Upper lobe of left lung (tissue), 6 donors: ENCODE results near the gene DIRAS1. TPM values are rescaled to one million over a fixed set of nuclear protein-coding genes. Genes with fewer than 3 reads are reported as not detected.

Experiments used
- ATAC-seq, 2 donors: fragments of 200-7000 bp; cut with Tn5 transposase; one replicate each; pipeline ENCODE4 v1.9.1; 2022; ENCODE audit warnings: mild to moderate bottlenecking in 2 of 2, moderate library complexity in 2 of 2; ENCODE audit not compliant: low FRiP score in 2 of 2
- DNase-seq, 2 donors: peaks; one replicate each; pipeline ENCODE4 v3.0.0-alpha.2; 2019 to 2020
- H3K27ac ChIP-seq, 4 donors: fragments of 200-600 bp; sonication (generic); one replicate each; pipeline ENCODE4 v1.5.1; 2016 to 2019
- H3K27me3 ChIP-seq, 4 donors: fragments of 200-600 bp; sonication (generic); one replicate each; pipeline ENCODE4 v1.5.1; 2017 to 2019
- H3K36me3 ChIP-seq, 4 donors: fragments of 200-600 bp; sonication (generic); one replicate each; pipeline ENCODE4 v1.5.1; 2016 to 2019
- H3K4me1 ChIP-seq, 4 donors: fragments of 200-600 bp; sonication (generic); one replicate each; pipeline ENCODE4 v1.5.1; 2018 to 2019
- H3K4me3 ChIP-seq, 4 donors: fragments of 200-600 bp; sonication (generic); one replicate each; pipeline ENCODE4 v1.5.1; 2017 to 2019; ENCODE audit warnings: mild to moderate bottlenecking in 2 of 4, moderate library complexity in 1 of 4
- H3K9me3 ChIP-seq, 4 donors: fragments of 200-600 bp; sonication (generic); one replicate each; pipeline ENCODE4 v1.5.1; 2018 to 2019
- CTCF ChIP-seq, 6 experiments: fragments of 450-650 bp in 4 of 6; fragments of 200-600 bp in 2 of 6; sonication (generic) in 2 of 6; IDR thresholded peaks; one replicate each; pipeline ENCODE4 v1.5.1; 2016 to 2019; ENCODE audit warnings: antibody characterized with exemption in 6 of 6
- EP300 ChIP-seq, 4 donors: sonication (generic); formaldehyde crosslinking; IDR thresholded peaks; one replicate each; pipeline ENCODE4 v1.5.1; 2017; ENCODE audit warnings: antibody characterized with exemption in 4 of 4, control low read depth in 2 of 4
- POLR2A ChIP-seq, 4 donors: fragments of 450-650 bp; IDR thresholded peaks; one replicate each; pipeline ENCODE4 v1.5.1; 2016 to 2017; ENCODE audit warnings: antibody characterized with exemption in 4 of 4, mild to moderate bottlenecking in 2 of 4
- POLR2AphosphoS5 ChIP-seq, 2 donors: sonication (generic); formaldehyde crosslinking; IDR thresholded peaks; one replicate each; pipeline ENCODE4 v1.5.1; 2017; ENCODE audit warnings: antibody characterized with exemption in 2 of 2
- WGBS, 2 donors: methylation state at CpG; one replicate each; pipeline ENCODE4 v1.1.5; 2017 to 2018; 5-methylcytosine and 5-hydroxymethylcytosine counted together
- total RNA-seq, 6 donors: library from RNA; depleted of rRNA in 4 of 6; stranded (reverse); fragments of >200 nt in 4 of 6; gene quantifications; one replicate each; pipeline versions ENCODE4 v1.1.0 to v1.2.1, GENCODE V29; 2016 to 2021
- donor health status: DM: no; HTN: no; CAD: no; lungs with moderate emphysema.
- donor health status: DM: no; HTN: yes; CAD: no; lungs with severe emphysema.

The DIRAS1 gene
- total RNA-seq, 6 donors from 2014 or later, result 0.15 to 1.3 (median 0.81) TPM; not detected in 3

GRCh38 chr19:2729943-2730818 lies 9.0 kb upstream of the DIRAS1 start:
- peaks cover 8 to 33% (median 26%) of the 10 kb centered on the region in 4 donors for H3K36me3 ChIP-seq
- DNase-seq (no peak), ATAC-seq (no peak)
- no peak for TF ChIP-seq EP300 (IDR thresholded peaks at IDR 0.05)
- TF ChIP-seq POLR2AphosphoS5 (IDR thresholded peaks at IDR 0.05), result no peak
- no peak for TF ChIP-seq CTCF (IDR thresholded peaks at IDR 0.05)
- no peak for TF ChIP-seq POLR2A (IDR thresholded peaks at IDR 0.05)
- H3K9me3 ChIP-seq, result no peaks in the 10 kb centered on the region
- peaks cover 0 to 17% (median 6%) of the 10 kb centered on the region in 4 donors for H3K4me1 ChIP-seq
- peaks cover 0 to 5% (median 0%) of the 10 kb centered on the region in 4 donors for H3K27me3 ChIP-seq
- H3K4me3 ChIP-seq, result no peak overlapping the region
- WGBS, 2 donors, result 87 to 91% methylated on average over 19 of the region's 26 CpGs
- H3K27ac ChIP-seq, result no peak overlapping the region

- no peak for TF ChIP-seq EP300 (IDR thresholded peaks at IDR 0.05)
- no peak for TF ChIP-seq CTCF (IDR thresholded peaks at IDR 0.05)
- TF ChIP-seq POLR2AphosphoS5 (IDR thresholded peaks at IDR 0.05), result no peak
- TF ChIP-seq POLR2A (IDR thresholded peaks at IDR 0.05), result no peak
- peaks cover 0 to 5% (median 0%) of the 10 kb centered on the region in 4 donors for H3K27me3 ChIP-seq
- ATAC-seq (no peak), DNase-seq (no peak)
- 89 to 93% methylated on average over 9 to 22 of the region's 23 CpGs for WGBS, 2 donors
- H3K27ac ChIP-seq, result no peak overlapping the region
- H3K4me1 ChIP-seq, result peaks cover 0 to 17% (median 6%) of the 10 kb centered on the region in 4 donors
- no peak overlapping the region for H3K4me3 ChIP-seq
- peaks cover 8 to 21% (median 16%) of the 10 kb centered on the region in 4 donors for H3K36me3 ChIP-seq
- no peaks in the 10 kb centered on the region for H3K9me3 ChIP-seq
These were observed 7.7 kb upstream of the DIRAS1 start for GRCh38 chr19:2728783-2729387.

- 62 to 73% methylated on average over 11 to 16 of the region's 16 CpGs for WGBS, 2 donors
- Histone ChIP-seq H3K36me3 (peaks cover 4 to 9% (median 6%) of the 10 kb centered on the region in 4 donors), H3K4me1 (peaks cover 0 to 24% (median 6%) of the 10 kb centered on the region in 4 donors), H3K9me3 (no peaks in the 10 kb centered on the region), H3K4me3 (no peak overlapping the region), H3K27me3 (peaks cover 0 to 6% (median 0%) of the 10 kb centered on the region in 4 donors), H3K27ac (no peak overlapping the region)
- TF ChIP-seq EP300 (IDR thresholded peaks at IDR 0.05) (no peak), CTCF (IDR thresholded peaks at IDR 0.05) (no peak), POLR2AphosphoS5 (IDR thresholded peaks at IDR 0.05) (no peak), POLR2A (IDR thresholded peaks at IDR 0.05) (no peak)
- DNase-seq (no peak), ATAC-seq (no peak)
These were observed 6.4 kb upstream of the DIRAS1 start for GRCh38 chr19:2727640-2727944.

- H3K27ac ChIP-seq, result no peak overlapping the region
- TF ChIP-seq CTCF (IDR thresholded peaks at IDR 0.05) (no peak), POLR2A (IDR thresholded peaks at IDR 0.05) (no peak), POLR2AphosphoS5 (IDR thresholded peaks at IDR 0.05) (no peak), EP300 (IDR thresholded peaks at IDR 0.05) (no peak)
- ATAC-seq (no peak), DNase-seq (no peak)
- 20 to 33% methylated on average over 1 to 26 of the region's 26 CpGs for WGBS, 2 donors
- H3K9me3 ChIP-seq, result no peaks in the 10 kb centered on the region
- H3K4me1 ChIP-seq, result peaks cover 0 to 24% (median 6%) of the 10 kb centered on the region in 4 donors
- H3K36me3 ChIP-seq, result peaks cover 0 to 4% (median under 1%) of the 10 kb centered on the region in 4 donors
- H3K27me3 ChIP-seq, result peaks cover 0 to 10% (median 2%) of the 10 kb centered on the region in 4 donors
- no peak overlapping the region for H3K4me3 ChIP-seq
These were observed 5.9 kb upstream of the DIRAS1 start for GRCh38 chr19:2726904-2727639.
